ENCODE measurements around the gene CCSAP. TPM values are rescaled to one million over a fixed set of nuclear protein-coding genes. Genes with fewer than 3 reads are reported as not detected.

CCSAP gene
- total and polyA plus RNA-seq, 2 experiments from 2014 or later: 2.7 to 12.0 TPM

GRCh38 chr1:229371624-229372023 lies 28.8 kb upstream of the CCSAP start:
- H2AFZ ChIP-seq: no peak overlapping the region
- no peaks in the 10 kb centered on the region for H3K36me3 ChIP-seq (replicated peaks; ENCODE audit: insufficient read depth, low read depth)
- H4K20me1 ChIP-seq (ENCODE audit: insufficient read depth, poor library complexity, severe bottlenecking): no peaks in the 10 kb centered on the region
- H3K9me3 ChIP-seq (ENCODE audit: low read depth): no peaks in the 10 kb centered on the region
- no peaks in the 10 kb centered on the region for H3K4me1 ChIP-seq (ENCODE audit: insufficient read depth)
- no peaks in the 10 kb centered on the region for H3K9me2 ChIP-seq (replicated peaks; ENCODE audit: insufficient read depth)
- 85% methylated on average over 6 of the region's 6 CpGs for WGBS (ENCODE audit: low lambda C conversion rate, missing lambda C conversion rate)
- H3K27me3 ChIP-seq: no peaks in the 10 kb centered on the region
- TF ChIP-seq, protein P1, sequence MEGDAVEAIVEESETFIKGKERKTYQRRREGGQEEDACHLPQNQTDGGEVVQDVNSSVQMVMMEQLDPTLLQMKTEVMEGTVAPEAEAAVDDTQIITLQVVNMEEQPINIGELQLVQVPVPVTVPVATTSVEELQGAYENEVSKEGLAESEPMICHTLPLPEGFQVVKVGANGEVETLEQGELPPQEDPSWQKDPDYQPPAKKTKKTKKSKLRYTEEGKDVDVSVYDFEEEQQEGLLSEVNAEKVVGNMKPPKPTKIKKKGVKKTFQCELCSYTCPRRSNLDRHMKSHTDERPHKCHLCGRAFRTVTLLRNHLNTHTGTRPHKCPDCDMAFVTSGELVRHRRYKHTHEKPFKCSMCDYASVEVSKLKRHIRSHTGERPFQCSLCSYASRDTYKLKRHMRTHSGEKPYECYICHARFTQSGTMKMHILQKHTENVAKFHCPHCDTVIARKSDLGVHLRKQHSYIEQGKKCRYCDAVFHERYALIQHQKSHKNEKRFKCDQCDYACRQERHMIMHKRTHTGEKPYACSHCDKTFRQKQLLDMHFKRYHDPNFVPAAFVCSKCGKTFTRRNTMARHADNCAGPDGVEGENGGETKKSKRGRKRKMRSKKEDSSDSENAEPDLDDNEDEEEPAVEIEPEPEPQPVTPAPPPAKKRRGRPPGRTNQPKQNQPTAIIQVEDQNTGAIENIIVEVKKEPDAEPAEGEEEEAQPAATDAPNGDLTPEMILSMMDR (IDR thresholded peaks at IDR 0.05; ENCODE audit: poor library complexity): no peak
- no peak for TF ChIP-seq EZH2 (IDR thresholded peaks at IDR 0.05; ENCODE audit: borderline replicate concordance)
- TF ChIP-seq EZH2phosphoT487 (IDR thresholded peaks at IDR 0.05; ENCODE audit: low read depth, severe bottlenecking, unreplicated experiment): no peak
- DNase-seq (ENCODE audit: low spot score): no peak
- no peak overlapping the region for H3K4me2 ChIP-seq
- no peaks in the 10 kb centered on the region for H3K79me2 ChIP-seq
- no peak overlapping the region for H3K27ac ChIP-seq
- no peak overlapping the region for H3K4me3 ChIP-seq

- no peak for DNase-seq (ENCODE audit: low spot score)
- no peaks in the 10 kb centered on the region for H3K79me2 ChIP-seq
- H3K4me3 ChIP-seq: no peak overlapping the region
- no peak overlapping the region for H2AFZ ChIP-seq
- no peak overlapping the region for H3K27ac ChIP-seq
- H3K36me3 ChIP-seq (replicated peaks; ENCODE audit: insufficient read depth, low read depth): no peaks in the 10 kb centered on the region
- H3K4me2 ChIP-seq: no peak overlapping the region
- no peaks in the 10 kb centered on the region for H4K20me1 ChIP-seq (ENCODE audit: insufficient read depth, poor library complexity, severe bottlenecking)
- no peak for TF ChIP-seq EZH2phosphoT487 (IDR thresholded peaks at IDR 0.05; ENCODE audit: low read depth, severe bottlenecking, unreplicated experiment)
- TF ChIP-seq, protein P1 (IDR thresholded peaks at IDR 0.05; ENCODE audit: poor library complexity): no peak
- no peak for TF ChIP-seq EZH2 (IDR thresholded peaks at IDR 0.05; ENCODE audit: borderline replicate concordance)
- no peaks in the 10 kb centered on the region for H3K9me2 ChIP-seq (replicated peaks; ENCODE audit: insufficient read depth)
- no peaks in the 10 kb centered on the region for H3K4me1 ChIP-seq (ENCODE audit: insufficient read depth)
- WGBS (ENCODE audit: low lambda C conversion rate, missing lambda C conversion rate): 71% methylated on average over 7 of the region's 7 CpGs
- H3K27me3 ChIP-seq: no peaks in the 10 kb centered on the region
- H3K9me3 ChIP-seq (ENCODE audit: low read depth): no peaks in the 10 kb centered on the region
Measured at GRCh38 chr1:229370601-229371021, 27.8 kb upstream of the CCSAP start.

DNA sequence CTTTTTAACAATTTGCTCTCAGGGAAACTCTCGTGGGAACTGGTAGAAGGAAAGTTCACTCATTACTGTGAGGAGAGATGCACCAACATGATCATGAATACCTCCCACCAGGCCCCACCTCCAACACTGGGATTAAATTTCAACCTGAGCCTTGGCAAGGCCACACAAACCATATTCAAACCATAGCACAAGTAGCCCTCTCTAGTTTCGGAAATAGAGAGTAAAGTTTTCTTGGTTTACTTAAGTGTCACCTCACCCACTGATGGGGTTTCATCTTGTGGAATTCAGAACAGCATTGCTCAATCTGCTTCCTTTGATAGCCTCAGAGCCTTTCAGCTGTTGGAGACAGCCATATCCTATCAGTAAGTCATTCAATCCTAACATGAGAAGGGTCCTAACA lies 25.5 kb upstream of the CCSAP start:
- H3K4me3 ChIP-seq: no peak overlapping the region
- no peaks in the 10 kb centered on the region for H3K9me2 ChIP-seq (replicated peaks; ENCODE audit: insufficient read depth)
- H2AFZ ChIP-seq: no peak overlapping the region
- no peak overlapping the region for H3K27ac ChIP-seq
- DNase-seq (ENCODE audit: low spot score): no peak
- no peaks in the 10 kb centered on the region for H4K20me1 ChIP-seq (ENCODE audit: insufficient read depth, poor library complexity, severe bottlenecking)
- H3K4me2 ChIP-seq: no peak overlapping the region
- H3K9me3 ChIP-seq (ENCODE audit: low read depth): no peaks in the 10 kb centered on the region
- no peaks in the 10 kb centered on the region for H3K4me1 ChIP-seq (ENCODE audit: insufficient read depth)
- no peaks in the 10 kb centered on the region for H3K36me3 ChIP-seq (replicated peaks; ENCODE audit: insufficient read depth, low read depth)
- 73% methylated on average over 2 of the region's 2 CpGs for WGBS (ENCODE audit: low lambda C conversion rate, missing lambda C conversion rate)
- TF ChIP-seq, protein P1 (IDR thresholded peaks at IDR 0.05; ENCODE audit: poor library complexity): no peak
- no peak for TF ChIP-seq EZH2 (IDR thresholded peaks at IDR 0.05; ENCODE audit: borderline replicate concordance)
- TF ChIP-seq EZH2phosphoT487 (IDR thresholded peaks at IDR 0.05; ENCODE audit: low read depth, severe bottlenecking, unreplicated experiment): no peak
- H3K79me2 ChIP-seq: no peaks in the 10 kb centered on the region
- H3K27me3 ChIP-seq: no peaks in the 10 kb centered on the region

GRCh38 chr1:229365569-229365968 lies 22.7 kb upstream of the CCSAP start:
- no peaks in the 10 kb centered on the region for H3K9me2 ChIP-seq (replicated peaks; ENCODE audit: insufficient read depth)
- no peaks in the 10 kb centered on the region for H3K4me1 ChIP-seq (ENCODE audit: insufficient read depth)
- H3K79me2 ChIP-seq: no peaks in the 10 kb centered on the region
- H3K4me2 ChIP-seq: no peak overlapping the region
- H2AFZ ChIP-seq: no peak overlapping the region
- no peak for DNase-seq (ENCODE audit: low spot score)
- no peak overlapping the region for H3K4me3 ChIP-seq
- H3K36me3 ChIP-seq (replicated peaks; ENCODE audit: insufficient read depth, low read depth): no peaks in the 10 kb centered on the region
- H4K20me1 ChIP-seq (ENCODE audit: insufficient read depth, poor library complexity, severe bottlenecking): no peaks in the 10 kb centered on the region
- TF ChIP-seq EZH2phosphoT487 (IDR thresholded peaks at IDR 0.05; ENCODE audit: low read depth, severe bottlenecking, unreplicated experiment) (no peak), EZH2 (IDR thresholded peaks at IDR 0.05; ENCODE audit: borderline replicate concordance) (no peak)
- TF ChIP-seq, protein P1 (IDR thresholded peaks at IDR 0.05; ENCODE audit: poor library complexity): no peak
- peaks cover under 1% of the 10 kb centered on the region for H3K27me3 ChIP-seq
- no peak overlapping the region for H3K27ac ChIP-seq
- no peaks in the 10 kb centered on the region for H3K9me3 ChIP-seq (ENCODE audit: low read depth)
- 79% methylated on average over 2 of the region's 2 CpGs for WGBS (ENCODE audit: low lambda C conversion rate, missing lambda C conversion rate)
